Erythroblast (primary cell): ENCODE data around the gene NDUFC2.

Experiments
- DNase-seq, 2 experiments: peaks; one replicate each; lab custom pipeline; 2025; lab: John Stamatoyannopoulos, UW
- GATA1 ChIP-seq: IDR thresholded peaks from 2 replicates; pipeline ENCODE4 v1.6.1; 2011; ENCODE audit warnings: low read depth, mild to moderate bottlenecking, control low read depth, low read length, moderate library complexity
- POLR2A ChIP-seq: IDR thresholded peaks from 2 replicates; pipeline ENCODE4 v1.6.1; 2011; ENCODE audit warnings: mild to moderate bottlenecking, low read length

The NDUFC2 gene

DNA sequence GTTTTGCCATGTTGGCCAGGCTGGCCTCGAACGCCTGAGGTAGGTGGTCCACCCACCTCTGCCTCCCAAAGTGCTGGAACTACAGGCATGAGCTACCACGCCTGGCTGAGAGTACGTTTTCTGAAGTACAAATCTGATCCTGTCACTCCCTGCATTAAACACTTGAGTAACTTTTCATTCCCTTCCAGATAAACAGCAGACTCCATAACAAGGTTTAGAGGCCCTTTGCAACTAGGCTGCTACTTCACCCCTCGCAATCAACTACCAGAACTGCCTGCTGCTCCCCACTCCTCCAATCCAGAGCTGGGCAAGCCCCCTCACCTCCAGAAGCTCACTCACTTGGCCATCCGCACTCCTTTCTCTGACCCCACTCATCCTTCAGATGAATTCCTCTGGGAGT lies 58.1 kb downstream of the NDUFC2 start:
- DNase-seq: no peak
- no peak for TF ChIP-seq GATA1
- no peak for TF ChIP-seq POLR2A

DNA sequence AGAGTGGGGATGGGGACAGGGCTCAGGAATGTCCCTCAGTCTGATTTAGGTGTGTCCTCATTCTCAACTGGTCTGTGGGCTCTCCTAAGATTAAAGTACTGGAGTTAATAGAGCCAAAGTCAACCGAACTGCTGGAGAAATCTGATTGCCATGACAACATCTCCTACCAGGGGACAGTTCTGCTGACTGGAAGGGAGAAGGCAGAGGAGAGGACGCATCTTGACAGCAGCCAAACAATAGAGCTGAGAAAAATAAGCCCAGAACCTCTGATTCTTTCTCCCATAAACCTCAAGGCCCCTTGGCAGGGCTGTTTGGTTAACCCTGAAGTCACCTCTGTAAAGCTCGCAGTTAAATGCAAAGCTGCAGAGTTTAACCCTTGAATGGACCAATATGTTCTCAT lies 59.4 kb downstream of the NDUFC2 start:
- no peak for DNase-seq
- TF ChIP-seq GATA1 (no peak), POLR2A (no peak)

- TF ChIP-seq GATA1 (no peak), POLR2A (no peak)
- no peak for DNase-seq
Observed at GRCh38 chr11:78019808-78020207, 59.9 kb downstream of the NDUFC2 start.
